HCT116 (cell line): ENCODE data around the gene HTRA3. TPM values are rescaled to one million over a fixed set of nuclear protein-coding genes. Genes with fewer than 3 reads are reported as not detected.

Source experiments
- ATAC-seq: fragments of 200-7000 bp; cut with Tn5 transposase; 2 replicates; pipeline ENCODE4 v1.9.1; 2020; ENCODE audit warnings: mild to moderate bottlenecking, moderate library complexity
- BruUV-seq: library from RNA; stranded (reverse); fragments of 400-500 nt; replicated peaks from 2 replicates; lab custom pipeline; 2021; lab: Mats Ljungman, UMichigan
- CTCF ChIA-PET: fragments of 300-600 bp; sonication (Branson Sonifier 250); formaldehyde crosslinking; loops from one replicate; lab custom pipeline; 2021; ENCODE audit warnings: antibody characterized with exemption; lab: Charles Lee
- POLR2A ChIA-PET: fragments of 300-600, 350-600 bp; sonication (Branson Sonifier 250); formaldehyde crosslinking; loops from one replicate; lab custom pipeline; 2021; ENCODE audit warnings: antibody characterized with exemption; lab: Charles Lee
- RAD21 ChIA-PET, 2 experiments: fragments of 300-600 bp; sonication (Branson Sonifier 250); formaldehyde crosslinking; loops; one replicate each; lab custom pipeline; 2023; ENCODE audit warnings: low total read pairs in 2 of 2; ENCODE audit not compliant: uncharacterized antibody in 2 of 2, unreplicated experiment in 2 of 2, low non-redundant PET in 1 of 2; lab: Charles Lee
- DNase-seq: peaks from one replicate; pipeline ENCODE4 v3.0.0-alpha.2; 2010; ENCODE audit warnings: low read depth, low spot score
- H2AFZ ChIP-seq: fragments of 200-600 bp; shearing (Covaris generic), sonication (generic); 2 replicates; pipeline ENCODE4 v1.6.1; 2017; ENCODE audit warnings: low read depth, mixed run types, mixed read lengths, antibody characterized with exemption, low read length; ENCODE audit not compliant: poor library complexity, severe bottlenecking
- H3K27ac ChIP-seq: 2 replicates; pipeline ENCODE4 v1.5.1; 2012; ENCODE audit warnings: low read depth, low read length
- H3K27me3 ChIP-seq: fragments of 200-600 bp; sonication (generic); 2 replicates; pipeline ENCODE4 v1.6.1; 2016; ENCODE audit warnings: mixed run types, low read length, mixed read lengths; ENCODE audit not compliant: insufficient read depth
- H3K36me3 ChIP-seq, 2 experiments: fragments of 200-500 bp in 1 of 2; fragments of 200-600 bp in 1 of 2; sonication (Bioruptor generic) in 1 of 2; sonication (generic) in 1 of 2; 2 replicates each; pipeline versions ENCODE4 v1.5.1 to v1.6.1; 2014 to 2016; ENCODE audit warnings: low read length in 2 of 2, inconsistent platforms in 1 of 2, mixed read lengths in 1 of 2, mixed run types in 1 of 2; ENCODE audit not compliant: insufficient read depth in 2 of 2, control insufficient read depth in 1 of 2
- H3K4me1 ChIP-seq, 2 experiments: fragments of 200-600 bp in 1 of 2; sonication (generic) in 1 of 2; 2 replicates each; pipeline versions ENCODE4 v1.5.1 to v1.6.1; 2012 to 2017; ENCODE audit warnings: low read length in 2 of 2, inconsistent platforms in 1 of 2, mild to moderate bottlenecking in 1 of 2, mixed read lengths in 1 of 2, mixed run types in 1 of 2, moderate library complexity in 1 of 2; ENCODE audit not compliant: insufficient read depth in 2 of 2, control insufficient read depth in 1 of 2
- H3K4me2 ChIP-seq: fragments of 200-600 bp; sonication (generic); 2 replicates; pipeline ENCODE4 v1.6.1; 2017; ENCODE audit warnings: mixed run types, low read length, mixed read lengths
- H3K4me3 ChIP-seq, 2 experiments: fragments of 200-600 bp in 1 of 2; sonication (generic) in 1 of 2; replicated peaks in 1 of 2; 2 replicates each; pipeline ENCODE4 v1.5.1; 2011 to 2016; ENCODE audit warnings: low read length in 2 of 2, control low read depth in 1 of 2, low read depth in 1 of 2, mild to moderate bottlenecking in 1 of 2, mixed read lengths in 1 of 2, mixed run types in 1 of 2
- H3K79me2 ChIP-seq: fragments of 200-600 bp; sonication (generic); 2 replicates; pipeline ENCODE4 v1.6.1; 2017; ENCODE audit warnings: mild to moderate bottlenecking, mixed run types, low read length, moderate library complexity, mixed read lengths; ENCODE audit not compliant: insufficient read depth
- H3K9ac ChIP-seq: fragments of 200-600 bp; sonication (generic); 2 replicates; pipeline ENCODE4 v1.6.1; 2016; ENCODE audit warnings: low read length, mixed read lengths
- H3K9me2 ChIP-seq: fragments of 200-600 bp; sonication (generic), shearing (Covaris generic); 2 replicates; pipeline ENCODE4 v1.6.1; 2017; ENCODE audit warnings: mixed run types, mild to moderate bottlenecking, moderate library complexity; ENCODE audit not compliant: insufficient read depth
- H3K9me3 ChIP-seq, 2 experiments: fragments of 200-500 bp in 1 of 2; fragments of 200-600 bp in 1 of 2; sonication (Bioruptor generic) in 1 of 2; sonication (generic) in 1 of 2; 2 replicates each; pipeline ENCODE4 v1.6.1; 2014 to 2017; ENCODE audit warnings: low read length in 2 of 2, mixed read lengths in 2 of 2, inconsistent platforms in 1 of 2, low read depth in 1 of 2, mild to moderate bottlenecking in 1 of 2, mixed run types in 1 of 2, moderate library complexity in 1 of 2; ENCODE audit not compliant: control insufficient read depth in 1 of 2, insufficient read depth in 1 of 2
- H4K20me1 ChIP-seq: fragments of 200-600 bp; sonication (generic), shearing (Covaris generic); 2 replicates; pipeline ENCODE4 v1.6.1; 2017; ENCODE audit warnings: mixed run types, mild to moderate bottlenecking, moderate library complexity; ENCODE audit not compliant: insufficient read depth
- ATF3 ChIP-seq: IDR thresholded peaks from 2 replicates; pipeline ENCODE4 v1.6.1; 2012
- CEBPB ChIP-seq: IDR thresholded peaks from 2 replicates; pipeline ENCODE4 v1.6.1; 2012; ENCODE audit warnings: low read depth
- ELF1 ChIP-seq: IDR thresholded peaks from 2 replicates; pipeline ENCODE4 v1.6.1; 2012; ENCODE audit warnings: low read depth, borderline replicate concordance
- EZH2phosphoT487 ChIP-seq: fragments of 200-600 bp; IDR thresholded peaks from 2 replicates; pipeline ENCODE4 v1.6.1; 2018; ENCODE audit warnings: antibody characterized with exemption, borderline replicate concordance
- MAX ChIP-seq: IDR thresholded peaks from 2 replicates; pipeline ENCODE4 v1.6.1; 2012
- POLR2A ChIP-seq: IDR thresholded peaks from 2 replicates; pipeline ENCODE4 v1.7.0; 2011; ENCODE audit warnings: borderline replicate concordance; ENCODE audit not compliant: insufficient read depth, insufficient read length; ENCODE audit errors: extremely low read depth
- SRF ChIP-seq: IDR thresholded peaks from 2 replicates; pipeline ENCODE4 v1.6.1; 2012; ENCODE audit warnings: low read depth
- YY1 ChIP-seq: IDR thresholded peaks from 2 replicates; pipeline ENCODE4 v1.6.1; 2011; ENCODE audit warnings: low read length, low read depth, moderate library complexity, mild to moderate bottlenecking; ENCODE audit not compliant: insufficient replicate concordance; ENCODE audit errors: extremely low read depth
- ZBTB33 ChIP-seq: IDR thresholded peaks from 2 replicates; pipeline ENCODE4 v1.6.1; 2011; ENCODE audit warnings: mild to moderate bottlenecking, low read length, moderate library complexity; ENCODE audit not compliant: insufficient replicate concordance; ENCODE audit errors: extremely low read depth
- ZFX ChIP-seq: fragments of 450-650 bp; IDR thresholded peaks from 2 replicates; pipeline ENCODE4 v1.6.1; 2017
- ZNF274 ChIP-seq: fragments of 200-500 bp; sonication (Bioruptor generic); IDR thresholded peaks from 2 replicates; pipeline ENCODE4 v1.6.1; 2014; ENCODE audit warnings: mild to moderate bottlenecking, low read depth, low read length, inconsistent platforms
- intact Hi-C: fragments of 100-400 bp; cut with micrococcal nuclease; formaldehyde crosslinking; loops from 2 replicates; pipeline ENCODE4 v1.10.0; 2022
- total RNA-seq: library from RNA; stranded (reverse); gene quantifications from one replicate; pipeline ENCODE4 v1.2.1, GENCODE V29; 2021; ENCODE audit not compliant: unreplicated experiment

HTRA3 gene
- total RNA-seq, 1 experiment from 2014 or later = not detected

GRCh38 chr4:8345053-8345945, 75.7 kb downstream of the HTRA3 start:
- no peaks in the 10 kb centered on the region for H3K36me3 ChIP-seq
- no peaks in the 10 kb centered on the region for H3K79me2 ChIP-seq
- intact Hi-C loops = no loop called here
- H3K4me3 ChIP-seq = no peak overlapping the region
- H3K27ac ChIP-seq = no peak overlapping the region
- TF ChIP-seq ZBTB33 = no peak
- TF ChIP-seq EZH2phosphoT487 = no peak
- TF ChIP-seq YY1 = no peak
- no peak for TF ChIP-seq ATF3
- TF ChIP-seq SRF = no peak
- no peak for TF ChIP-seq MAX
- TF ChIP-seq ELF1 = no peak
- no peak for TF ChIP-seq CEBPB
- TF ChIP-seq POLR2A = no peak
- no peak for TF ChIP-seq ZFX
- TF ChIP-seq ZNF274 = no peak
- TF ChIP-seq, all 23 proteins: peak for 0
- Histone ChIP-seq H3K9me2 (no peaks in the 10 kb centered on the region), H2AFZ (no peak overlapping the region), H3K9me3 (no peaks in the 10 kb centered on the region), H4K20me1 (no peaks in the 10 kb centered on the region), H3K27me3 (no peaks in the 10 kb centered on the region), H3K4me2 (no peak overlapping the region), H3K4me1 (no peaks in the 10 kb centered on the region), H3K9ac (no peak overlapping the region)
- POLR2A ChIA-PET = interaction anchor here (0.6 kb wide), 1 partner anchor 13 kb away, joined by 5 read pairs; no protein-coding TSS in a partner anchor
- ATAC-seq (no peak), DNase-seq (no peak)
- CTCF ChIA-PET = no interaction called here
- RAD21 ChIA-PET = no interaction called here
- no TSS peak for BruUV-seq
